Testis (tissue), 3 donors: Measurements from ENCODE around the gene CERKL. TPM values are rescaled to one million over a fixed set of nuclear protein-coding genes. Genes with fewer than 3 reads are reported as not detected.

ENCODE experiments used
- DNase-seq: peaks from one replicate; pipeline ENCODE4 v3.0.0-alpha.2; 2019
- H3K27ac ChIP-seq, 2 donors: fragments of 200-600 bp; sonication (generic); one replicate each; pipeline ENCODE4 v1.5.1; 2019
- H3K27me3 ChIP-seq: fragments of 200-600 bp; sonication (generic); one replicate; pipeline ENCODE4 v1.5.1; 2019
- H3K36me3 ChIP-seq: fragments of 200-600 bp; sonication (generic); one replicate; pipeline ENCODE4 v1.5.1; 2017; ENCODE audit warnings: low read depth; ENCODE audit errors: missing control alignments
- H3K4me1 ChIP-seq: fragments of 200-600 bp; sonication (generic); one replicate; pipeline ENCODE4 v1.5.1; 2019
- H3K4me3 ChIP-seq, 2 donors: fragments of 200-600 bp; sonication (generic); one replicate each; pipeline ENCODE4 v1.5.1; 2017 to 2019
- H3K9me3 ChIP-seq: fragments of 200-600 bp; sonication (generic); one replicate; pipeline ENCODE4 v1.5.1; 2017
- CTCF ChIP-seq, 3 experiments: fragments of 450-650 bp in 2 of 3; fragments of 200-600 bp in 1 of 3; sonication (generic) in 1 of 3; IDR thresholded peaks; one replicate each; pipeline ENCODE4 v1.5.1; 2016 to 2019; ENCODE audit warnings: antibody characterized with exemption in 3 of 3, mild to moderate bottlenecking in 2 of 3, moderate library complexity in 1 of 3
- POLR2A ChIP-seq: fragments of 450-650 bp; IDR thresholded peaks from one replicate; pipeline ENCODE4 v1.6.1; 2017; ENCODE audit warnings: antibody characterized with exemption, mild to moderate bottlenecking, moderate library complexity
- WGBS, 2 donors: methylation state at CpG; one replicate each; pipeline ENCODE4 v1.1.5; 2018; 5-methylcytosine and 5-hydroxymethylcytosine counted together
- intact Hi-C: fragments of 100-400 bp; cut with DNase I; formaldehyde crosslinking; loops from one replicate; pipeline ENCODE4 v1.15.1; 2023; ENCODE audit warnings: low total_unique reads
- polyA plus RNA-seq: library from polyadenylated mRNA; stranded (reverse); fragments of 350-450 nt; fragmentation: Illumina TruSeq; extraction: RNeasy Lipid Tissue Mini Kit (QIAGEN cat#74804); gene quantifications from one replicate; pipeline ENCODE4 v1.2.3, GENCODE V29; 2014; ENCODE audit warnings: low read depth, low replicate concordance; ENCODE audit not compliant: insufficient read depth
- total RNA-seq, 2 donors: library from RNA; depleted of rRNA; stranded (reverse); fragments of >200 nt; gene quantifications; one replicate each; pipeline ENCODE4 v1.2.3, GENCODE V29; 2016

CERKL gene
- total and polyA plus RNA-seq, 3 donors from 2014 or later, result 0.62 to 2.2 (median 2.1) TPM

DNA sequence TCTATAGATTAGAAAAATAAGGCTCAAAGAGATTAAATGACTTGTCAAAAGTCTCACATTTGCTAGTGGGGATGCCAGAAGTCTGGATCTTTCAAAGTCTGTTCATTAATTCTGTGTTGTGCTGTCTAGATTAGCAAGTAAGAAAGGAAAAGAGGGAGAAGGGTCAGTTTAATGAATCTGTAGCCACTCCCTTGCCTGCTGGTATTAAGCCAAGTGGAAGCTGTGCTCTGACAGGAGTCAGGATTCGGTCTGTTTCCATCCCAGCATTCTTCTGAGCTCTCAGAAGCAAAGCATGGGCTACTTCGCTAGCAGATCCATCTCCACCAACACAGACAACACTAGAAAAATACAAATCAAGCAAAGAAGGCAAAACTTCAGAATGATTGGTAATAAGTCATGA lies 98.5 kb downstream of the CERKL start:
- Histone ChIP-seq H3K9me3 (no peaks in the 10 kb centered on the region), H3K36me3 (no peaks in the 10 kb centered on the region), H3K27me3 (no peaks in the 10 kb centered on the region), H3K27ac (no peak overlapping the region), H3K4me3 (no peak overlapping the region), H3K4me1 (no peaks in the 10 kb centered on the region)
- WGBS, 2 donors, result 83 to 90% methylated on average over 2 of the region's 2 CpGs
- no peak for DNase-seq
- intact Hi-C loops, result no loop called here
- TF ChIP-seq CTCF (IDR thresholded peaks at IDR 0.05), result no peak
- no peak for TF ChIP-seq POLR2A

GRCh38 chr2:181554061-181554830 lies 102.7 kb downstream of the CERKL start:
- Histone ChIP-seq H3K4me3 (no peak overlapping the region), H3K9me3 (no peaks in the 10 kb centered on the region), H3K36me3 (no peaks in the 10 kb centered on the region), H3K27me3 (no peaks in the 10 kb centered on the region), H3K27ac (no peak overlapping the region), H3K4me1 (no peaks in the 10 kb centered on the region)
- intact Hi-C loops, result no loop called here
- no peak for DNase-seq
- WGBS, 2 donors, result 54 to 59% methylated on average over 2 of the region's 2 CpGs
- no peak for TF ChIP-seq POLR2A
- no peak for TF ChIP-seq CTCF (IDR thresholded peaks at IDR 0.05)

DNA sequence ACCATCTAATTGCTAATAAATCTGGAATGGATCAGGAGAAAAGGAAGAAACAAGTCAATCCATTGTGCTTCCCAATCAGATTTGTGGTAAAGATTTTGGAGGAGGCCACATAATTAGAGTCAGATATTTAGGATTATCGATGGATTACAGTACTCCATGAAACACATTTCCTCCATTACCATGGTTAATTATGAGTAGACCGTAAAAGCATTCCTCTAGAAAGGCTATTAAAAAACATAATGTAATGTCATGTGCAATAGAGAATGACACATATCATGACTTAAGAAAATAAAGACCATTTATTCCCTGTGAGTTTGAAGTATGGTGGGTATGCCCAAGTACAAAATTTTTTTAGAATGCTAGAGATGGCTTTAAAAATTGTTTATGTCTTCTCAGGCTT lies 103.7 kb downstream of the CERKL start:
- WGBS, 2 donors, result 88 to 94% methylated on average over 2 of the region's 2 CpGs
- Histone ChIP-seq H3K27me3 (no peaks in the 10 kb centered on the region), H3K9me3 (no peaks in the 10 kb centered on the region), H3K4me1 (no peaks in the 10 kb centered on the region), H3K36me3 (no peaks in the 10 kb centered on the region), H3K27ac (no peak overlapping the region), H3K4me3 (no peak overlapping the region)
- DNase-seq, result no peak
- no peak for TF ChIP-seq CTCF (IDR thresholded peaks at IDR 0.05)
- no peak for TF ChIP-seq POLR2A
- intact Hi-C loops, result no loop called here

GRCh38 chr2:181552808-181553207 lies 104.1 kb downstream of the CERKL start:
- H3K36me3 ChIP-seq, result no peaks in the 10 kb centered on the region
- intact Hi-C loops, result no loop called here
- no peaks in the 10 kb centered on the region for H3K9me3 ChIP-seq
- DNase-seq, result no peak
- no peaks in the 10 kb centered on the region for H3K27me3 ChIP-seq
- no peak for TF ChIP-seq POLR2A
- TF ChIP-seq CTCF (IDR thresholded peaks at IDR 0.05), result no peak
- 90 to 92% methylated on average over 1 of the region's 1 CpG for WGBS, 2 donors
- no peak overlapping the region for H3K4me3 ChIP-seq
- no peak overlapping the region for H3K27ac ChIP-seq
- H3K4me1 ChIP-seq, result no peaks in the 10 kb centered on the region

- Histone ChIP-seq H3K36me3 (no peaks in the 10 kb centered on the region), H3K27ac (no peak overlapping the region), H3K4me1 (no peaks in the 10 kb centered on the region), H3K4me3 (no peak overlapping the region), H3K9me3 (no peaks in the 10 kb centered on the region), H3K27me3 (no peaks in the 10 kb centered on the region)
- TF ChIP-seq POLR2A (no peak), CTCF (IDR thresholded peaks at IDR 0.05) (no peak)
- intact Hi-C loops, result no loop called here
- 79 to 80% methylated on average over 3 of the region's 3 CpGs for WGBS, 2 donors
- DNase-seq, result no peak
Measured at GRCh38 chr2:181546086-181546485, 110.8 kb downstream of the CERKL start.
